PC-3 (cell line): Measurements from ENCODE around the gene PAPSS1. TPM values are rescaled to one million over a fixed set of nuclear protein-coding genes. Genes with fewer than 3 reads are reported as not detected.

ENCODE experiments used
- ATAC-seq: fragments of 200-7000 bp; cut with Tn5 transposase; 2 replicates; pipeline ENCODE4 v1.9.1; 2020; ENCODE audit warnings: mild to moderate bottlenecking, moderate library complexity
- BruUV-seq: library from RNA; stranded (reverse); fragments of 400-500 nt; replicated peaks from 2 replicates; lab custom pipeline; 2021; lab: Mats Ljungman, UMichigan
- CTCF ChIA-PET: fragments of 300-600 bp; sonication (Branson Sonifier 250); formaldehyde crosslinking; loops from one replicate; lab custom pipeline; 2022; ENCODE audit warnings: antibody characterized with exemption; lab: Charles Lee
- POLR2A ChIA-PET: fragments of 300-600 bp; sonication (Branson Sonifier 250); formaldehyde crosslinking; loops from one replicate; lab custom pipeline; 2022; ENCODE audit warnings: antibody characterized with exemption; ENCODE audit not compliant: unreplicated experiment; lab: Charles Lee
- DNase-seq: peaks from one replicate; pipeline ENCODE4 v3.0.0-alpha.2; 2015
- H2AFZ ChIP-seq: fragments of 300-600 bp; sonication (generic); 2 replicates; pipeline ENCODE4 v1.6.0; 2016; ENCODE audit warnings: antibody characterized with exemption, low read length
- H3F3A ChIP-seq: fragments of 300-600 bp; sonication (generic); one replicate; pipeline ENCODE4 v1.6.0; 2017; ENCODE audit warnings: antibody characterized with exemption, low read length, control low read depth, mild to moderate bottlenecking; ENCODE audit not compliant: unreplicated experiment
- H3K27ac ChIP-seq: fragments of 300-600 bp; sonication (generic); 2 replicates; pipeline ENCODE4 v1.5.1; 2016; ENCODE audit warnings: mild to moderate bottlenecking, low read length
- H3K27me3 ChIP-seq: fragments of 300-600 bp; sonication (generic); 2 replicates; pipeline ENCODE4 v1.6.1; 2016; ENCODE audit warnings: low read length, mixed read lengths
- H3K36me3 ChIP-seq: fragments of 300-600 bp; sonication (generic); 2 replicates; pipeline ENCODE4 v1.6.1; 2016; ENCODE audit warnings: low read depth, mixed run types, low read length, mixed read lengths
- H3K4me1 ChIP-seq: fragments of 300-600 bp; sonication (generic); 2 replicates; pipeline ENCODE4 v1.5.1; 2016; ENCODE audit warnings: low read length; ENCODE audit not compliant: insufficient read depth
- H3K4me2 ChIP-seq: fragments of 300-600 bp; sonication (generic); 2 replicates; pipeline ENCODE4 v1.6.0; 2016; ENCODE audit warnings: low read length
- H3K4me3 ChIP-seq: fragments of 300-600 bp; sonication (generic); 2 replicates; pipeline ENCODE4 v1.5.1; 2016; ENCODE audit warnings: mild to moderate bottlenecking, low read length, mixed read lengths
- H3K79me2 ChIP-seq: fragments of 300-600 bp; sonication (generic); 2 replicates; pipeline ENCODE4 v1.6.1; 2017; ENCODE audit warnings: low read length, mixed read lengths
- H3K9ac ChIP-seq: fragments of 300-600 bp; sonication (generic); 2 replicates; pipeline ENCODE4 v1.6.0; 2016; ENCODE audit warnings: mild to moderate bottlenecking, low read length
- H3K9me2 ChIP-seq: fragments of 300-600 bp; sonication (generic); replicated peaks from 2 replicates; pipeline ENCODE4 v1.6.1; 2016; ENCODE audit warnings: mixed run types, low read length, mixed read lengths
- H3K9me3 ChIP-seq: fragments of 300-600 bp; sonication (generic); 2 replicates; pipeline ENCODE4 v1.6.1; 2016; ENCODE audit warnings: low read length, mixed read lengths
- H4K20me1 ChIP-seq: fragments of 300-600 bp; sonication (generic); 2 replicates; pipeline ENCODE4 v1.6.1; 2016; ENCODE audit warnings: low read length, mixed read lengths
- EZH2 ChIP-seq: fragments of 300-600 bp; sonication (generic); IDR thresholded peaks from one replicate; pipeline ENCODE4 v1.6.1; 2017; ENCODE audit warnings: antibody characterized with exemption, mild to moderate bottlenecking, low read length; ENCODE audit not compliant: unreplicated experiment
- EZH2phosphoT487 ChIP-seq: fragments of 300-600 bp; sonication (generic); IDR thresholded peaks from 2 replicates; pipeline ENCODE4 v1.6.1; 2018; ENCODE audit warnings: mild to moderate bottlenecking, antibody characterized with exemption, low read length, borderline replicate concordance
- intact Hi-C: fragments of 100-400 bp; cut with micrococcal nuclease; formaldehyde crosslinking; loops from 2 replicates; pipeline ENCODE4 v1.9.0; 2023
- total RNA-seq: library from RNA; depleted of rRNA; stranded (reverse); fragments of >200 nt; gene quantifications from 2 replicates; pipeline ENCODE4 v1.2.3, GENCODE V29; 2014
- TF ChIP-seq, protein P1 (sequence below): fragments of 300-600 bp; sonication (generic); conservative IDR thresholded peaks from 2 replicates; pipeline ENCODE4 v1.5.1; 2017; ENCODE audit warnings: antibody characterized with exemption, low read depth, mild to moderate bottlenecking, low read length

PAPSS1 gene
- total RNA-seq, 1 experiment from 2014 or later: 28.0 TPM

DNA sequence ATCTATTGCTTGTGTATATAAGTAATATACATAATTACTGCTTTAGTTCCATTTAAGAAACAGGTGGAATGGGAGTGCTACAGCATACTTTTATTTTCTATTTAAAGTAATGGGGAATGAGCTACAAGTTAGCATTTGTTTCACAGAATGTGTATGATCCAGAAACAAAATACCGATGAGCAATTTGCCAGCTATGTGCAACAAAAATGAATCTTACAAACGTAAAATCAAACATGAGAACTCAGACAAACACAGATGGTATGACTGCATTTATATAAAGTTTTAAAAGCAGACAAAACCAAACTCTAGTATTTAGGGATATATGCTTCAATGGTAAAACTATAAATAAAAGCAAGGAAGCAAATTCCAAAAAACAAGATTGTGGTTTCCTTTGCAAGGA, 141.7 kb downstream of the PAPSS1 start:
- Histone ChIP-seq H2AFZ (no peak overlapping the region), H4K20me1 (no peaks in the 10 kb centered on the region), H3K27ac (0 out of 2 replicates have a peak overlapping the region, but pooled peaks have one; percentile 16), H3K9me2 (no peaks in the 10 kb centered on the region), H3K4me2 (peak overlapping the region; percentile 42; the same call in 1 of the 2 replicates), H3K9ac (no peak overlapping the region), H3K27me3 (no peaks in the 10 kb centered on the region), H3K36me3 (no peaks in the 10 kb centered on the region), H3K9me3 (no peaks in the 10 kb centered on the region), H3K4me1 (peaks cover 18% of the 10 kb centered on the region), H3F3A (no peaks in the 10 kb centered on the region), H3K79me2 (no peaks in the 10 kb centered on the region), H3K4me3 (no peak overlapping the region)
- DNase-seq (peak; percentile 32), ATAC-seq (peak; percentile 54)
- ChIA-PET CTCF (no interaction called here), POLR2A (interaction anchor here (0.6 kb wide), 1 partner anchor 1014 kb away, joined by 3 read pairs; no protein-coding TSS in a partner anchor)
- intact Hi-C loops: no loop called here
- BruUV-seq: no TSS peak
- TF ChIP-seq, protein P1, sequence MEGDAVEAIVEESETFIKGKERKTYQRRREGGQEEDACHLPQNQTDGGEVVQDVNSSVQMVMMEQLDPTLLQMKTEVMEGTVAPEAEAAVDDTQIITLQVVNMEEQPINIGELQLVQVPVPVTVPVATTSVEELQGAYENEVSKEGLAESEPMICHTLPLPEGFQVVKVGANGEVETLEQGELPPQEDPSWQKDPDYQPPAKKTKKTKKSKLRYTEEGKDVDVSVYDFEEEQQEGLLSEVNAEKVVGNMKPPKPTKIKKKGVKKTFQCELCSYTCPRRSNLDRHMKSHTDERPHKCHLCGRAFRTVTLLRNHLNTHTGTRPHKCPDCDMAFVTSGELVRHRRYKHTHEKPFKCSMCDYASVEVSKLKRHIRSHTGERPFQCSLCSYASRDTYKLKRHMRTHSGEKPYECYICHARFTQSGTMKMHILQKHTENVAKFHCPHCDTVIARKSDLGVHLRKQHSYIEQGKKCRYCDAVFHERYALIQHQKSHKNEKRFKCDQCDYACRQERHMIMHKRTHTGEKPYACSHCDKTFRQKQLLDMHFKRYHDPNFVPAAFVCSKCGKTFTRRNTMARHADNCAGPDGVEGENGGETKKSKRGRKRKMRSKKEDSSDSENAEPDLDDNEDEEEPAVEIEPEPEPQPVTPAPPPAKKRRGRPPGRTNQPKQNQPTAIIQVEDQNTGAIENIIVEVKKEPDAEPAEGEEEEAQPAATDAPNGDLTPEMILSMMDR: no peak
- TF ChIP-seq EZH2: no peak

- Histone ChIP-seq H3K27me3 (no peaks in the 10 kb centered on the region), H3K4me1 (peaks cover 18% of the 10 kb centered on the region), H3K9ac (no peak overlapping the region), H3F3A (no peaks in the 10 kb centered on the region), H3K36me3 (no peaks in the 10 kb centered on the region), H4K20me1 (no peaks in the 10 kb centered on the region), H2AFZ (no peak overlapping the region), H3K79me2 (no peaks in the 10 kb centered on the region), H3K4me3 (no peak overlapping the region), H3K4me2 (peak overlapping the region; percentile 42; the same call in 1 of the 2 replicates), H3K9me3 (no peaks in the 10 kb centered on the region), H3K9me2 (no peaks in the 10 kb centered on the region), H3K27ac (0 out of 2 replicates have a peak overlapping the region, but pooled peaks have one; percentile 16)
- peak; percentile 51 for DNase-seq
- CTCF ChIA-PET: no interaction called here
- POLR2A ChIA-PET: interaction anchor here (0.6 kb wide), 1 partner anchor 1013 kb away, joined by 3 read pairs; no protein-coding TSS in a partner anchor
- intact Hi-C loops: no loop called here
- no peak for TF ChIP-seq EZH2phosphoT487
- TF ChIP-seq, protein P1: no peak
- TF ChIP-seq EZH2: no peak
- no TSS peak for BruUV-seq
- peak; percentile 91 for ATAC-seq
These were observed 142.3 kb downstream of the PAPSS1 start for GRCh38 chr4:107577743-107578142.

DNA sequence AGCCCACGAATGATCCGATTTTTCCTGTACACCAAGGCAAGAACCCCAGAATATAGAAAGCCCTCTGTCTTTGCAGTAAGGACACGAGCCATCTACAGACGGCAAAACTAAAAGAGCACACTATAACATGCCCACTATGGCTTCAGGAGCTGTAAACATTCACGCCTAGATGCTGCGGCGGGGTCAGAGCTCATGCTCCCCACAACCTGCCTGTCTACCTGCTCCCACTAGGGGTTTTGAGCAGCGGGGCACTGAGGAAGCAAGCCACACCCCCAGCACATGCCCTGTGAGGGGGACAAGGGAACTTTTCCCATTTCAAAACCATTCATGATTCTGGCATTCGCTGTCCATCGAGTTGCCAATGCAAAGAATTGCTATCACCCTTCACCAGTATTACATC, 144.8 kb downstream of the PAPSS1 start:
- Histone ChIP-seq H3K9ac (no peak overlapping the region), H3K27me3 (no peaks in the 10 kb centered on the region), H3K4me3 (no peak overlapping the region), H3K79me2 (no peaks in the 10 kb centered on the region), H3K9me2 (no peaks in the 10 kb centered on the region), H3K4me1 (peaks cover 18% of the 10 kb centered on the region), H3K4me2 (no peak overlapping the region), H3F3A (no peaks in the 10 kb centered on the region), H3K27ac (no peak overlapping the region), H4K20me1 (no peaks in the 10 kb centered on the region), H3K9me3 (no peaks in the 10 kb centered on the region), H3K36me3 (no peaks in the 10 kb centered on the region), H2AFZ (no peak overlapping the region)
- no TSS peak for BruUV-seq
- ChIA-PET CTCF (no interaction called here), POLR2A (no interaction called here)
- no peak for ATAC-seq
- DNase-seq: no peak
- TF ChIP-seq EZH2phosphoT487: no peak
- no peak for TF ChIP-seq EZH2
- TF ChIP-seq, protein P1: no peak
- intact Hi-C loops: no loop called here
